NCI-H510A treated with DMSO at 0.1 percent for 48 hours (cell line): ENCODE measurements around the gene BCO2.
"Not testable (repeated sequence)": the region's sequence is repeated elsewhere in the genome, so short reads cannot be mapped to it uniquely, and the experiment has no call there.

Source experiments
- DNase-seq: peaks from one replicate; lab custom pipeline; 2025; lab: John Stamatoyannopoulos, UW

The BCO2 gene

GRCh38 chr11:112174789-112175598 lies at the start of gene BCO2:
Gene BCO2, plus strand, starts transcription at chr11:112175512. Its CDS starts 90 bp downstream, at chr11:112175602.
- DNase-seq: peak; percentile 29

DNA sequence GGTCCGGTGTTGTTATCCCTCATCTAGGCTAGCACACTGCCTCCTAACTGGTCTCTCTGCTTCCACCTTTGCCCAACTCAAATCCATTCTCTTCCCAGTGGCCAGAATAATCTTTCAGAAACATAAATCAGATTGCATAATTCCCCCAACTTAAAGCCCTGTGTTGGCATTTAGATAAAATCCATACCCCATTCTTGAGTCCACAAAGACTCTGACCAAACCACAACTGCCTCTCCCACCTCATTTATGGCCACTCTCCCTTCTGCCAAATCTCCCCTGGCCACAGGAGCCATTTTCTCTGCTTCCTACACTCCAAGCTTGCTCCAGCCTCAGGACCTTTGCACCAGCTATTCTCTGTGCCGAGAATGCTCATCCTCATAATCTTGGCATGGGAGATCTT lies 48.3 kb upstream of the BCO2 start:
- no peak for DNase-seq

- DNase-seq: peak; percentile 22
These were observed 46.7 kb upstream of the BCO2 start for GRCh38 chr11:112128483-112129121.

GRCh38 chr11:112129656-112130055 lies 45.7 kb upstream of the BCO2 start:
- no peak for DNase-seq

DNA sequence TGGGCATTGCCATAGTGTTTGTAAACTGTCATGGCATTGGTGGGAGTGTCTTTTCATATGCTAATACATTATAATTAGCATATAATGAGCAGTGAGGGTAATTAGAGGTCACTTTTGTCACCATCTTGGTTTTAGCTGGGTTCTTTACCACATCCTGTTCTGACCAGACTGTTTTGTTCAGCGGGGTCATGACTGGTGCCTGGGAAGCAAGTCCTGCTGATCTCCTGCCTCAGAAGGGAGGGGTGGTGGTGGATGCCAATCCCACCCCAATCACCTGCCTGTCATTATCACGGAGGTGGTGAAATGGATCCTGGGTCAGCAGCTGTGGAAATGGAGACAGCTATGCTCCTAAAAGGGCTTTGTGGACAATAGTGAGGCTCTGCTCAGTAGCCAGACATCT lies 42.6 kb upstream of the BCO2 start:
- no peak for DNase-seq

- DNase-seq: no peak
These were observed 40.8 kb upstream of the BCO2 start for GRCh38 chr11:112134473-112134872.

DNA sequence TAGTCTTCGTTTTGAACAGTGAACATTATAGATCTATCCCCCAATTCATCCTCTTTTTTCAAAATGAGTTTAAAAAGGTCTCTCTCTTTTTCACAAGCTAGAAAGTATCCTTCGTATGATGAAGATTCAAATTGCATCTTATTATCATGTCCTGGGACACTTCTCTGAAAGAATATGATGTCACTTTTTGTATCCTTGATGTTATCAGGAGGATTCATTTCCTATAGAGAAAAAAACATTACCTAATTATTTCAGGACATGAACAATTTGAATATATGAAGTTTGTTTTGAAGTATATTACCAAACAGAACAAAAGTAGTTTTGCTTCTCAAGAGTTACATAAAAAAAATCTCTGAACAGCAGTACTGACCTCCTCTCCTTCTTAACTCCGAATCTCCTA lies 31.7 kb upstream of the BCO2 start:
- DNase-seq: no peak

DNA sequence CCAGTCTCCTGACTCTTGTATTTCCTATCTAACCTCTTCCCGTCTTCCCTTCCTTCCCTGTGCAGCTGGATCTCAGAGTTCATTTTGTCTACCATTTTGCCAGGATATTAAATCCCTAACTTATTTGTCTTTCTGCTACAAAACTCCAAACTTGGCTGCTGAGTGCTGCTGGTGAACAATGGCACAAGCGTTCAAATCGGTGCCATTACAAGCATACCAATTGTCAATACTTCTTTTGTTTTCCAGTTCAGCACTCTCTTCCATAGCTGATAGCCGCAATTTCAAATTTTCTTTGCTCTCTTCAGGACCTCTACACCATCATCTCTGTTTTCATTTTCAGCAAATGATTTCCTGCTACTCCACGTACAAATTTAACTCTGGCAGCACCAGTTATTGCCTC lies 24.8 kb upstream of the BCO2 start:
- DNase-seq: no peak

- no peak for DNase-seq
These were observed 19.0 kb upstream of the BCO2 start for GRCh38 chr11:112156153-112156955.

- DNase-seq: no peak
These were observed 18.2 kb upstream of the BCO2 start for GRCh38 chr11:112156956-112157766.

GRCh38 chr11:112159098-112160065 lies 15.9 kb upstream of the BCO2 start:
- no peak for DNase-seq

DNA sequence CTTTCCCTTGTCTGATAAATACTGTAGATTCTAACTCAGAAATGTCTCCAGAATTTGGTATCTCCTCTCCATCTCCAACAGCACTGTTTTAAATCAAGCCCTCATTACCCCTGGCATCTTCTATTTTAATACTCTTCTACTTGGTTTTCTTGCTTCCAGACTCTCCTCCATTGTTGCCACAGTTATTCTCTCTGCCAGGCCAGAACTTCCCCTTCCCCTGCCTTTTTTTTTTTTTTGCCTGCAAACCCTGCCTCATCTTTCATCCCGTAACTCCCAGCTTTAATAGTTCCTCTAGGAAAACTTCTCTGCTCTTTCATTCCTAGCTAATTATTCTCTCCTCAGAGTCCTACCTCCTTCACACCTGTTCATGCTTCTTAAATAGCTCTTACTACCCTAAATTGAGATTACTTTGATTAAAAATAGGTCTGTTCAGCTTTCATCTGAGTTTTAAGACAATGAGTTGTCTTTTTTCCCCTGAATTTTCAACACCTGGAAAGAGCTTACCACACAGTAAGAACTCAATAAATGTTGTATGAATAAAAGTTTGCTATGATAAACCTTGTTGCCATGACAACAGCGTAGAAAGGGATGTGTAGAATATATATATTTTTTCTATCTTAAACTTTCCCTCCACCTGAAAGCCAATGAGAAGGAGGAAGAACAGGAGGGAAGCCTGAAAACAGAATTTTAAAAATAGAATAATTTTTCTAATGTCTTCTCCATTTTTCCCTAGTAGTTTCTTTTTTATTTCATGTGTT lies 15.0 kb upstream of the BCO2 start:
- no peak for DNase-seq

DNA sequence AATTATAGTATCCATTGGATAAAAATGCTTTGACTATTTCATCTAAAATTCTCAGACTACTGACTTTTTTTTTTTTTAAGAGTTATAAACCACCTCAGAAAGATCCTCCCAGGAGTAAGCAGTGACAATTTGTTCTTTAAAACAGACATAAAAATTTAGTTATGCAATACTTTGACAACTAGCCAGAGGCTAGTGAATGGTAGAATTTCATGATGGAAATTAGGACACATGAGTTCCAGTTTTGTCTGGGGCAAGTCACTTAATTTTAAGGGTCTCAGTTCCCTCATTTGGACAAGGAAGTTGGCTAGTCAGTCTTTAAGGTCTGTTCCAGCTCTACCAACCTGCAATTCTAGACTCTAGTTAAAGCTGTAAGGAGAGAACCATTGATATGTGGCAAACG lies 14.3 kb upstream of the BCO2 start:
- DNase-seq: no peak

GRCh38 chr11:112162200-112162599 lies 13.1 kb upstream of the BCO2 start:
- DNase-seq: not testable (repeated sequence)

- no peak for DNase-seq
These were observed 12.4 kb upstream of the BCO2 start for GRCh38 chr11:112162761-112163546.

GRCh38 chr11:112163875-112164685 lies 11.2 kb upstream of the BCO2 start, which contains the start of gene IL18:
Gene IL18, minus strand, starts transcription at chr11:112164094. Its CDS starts 9,041 bp downstream, at chr11:112155053.
- DNase-seq: no peak

DNA sequence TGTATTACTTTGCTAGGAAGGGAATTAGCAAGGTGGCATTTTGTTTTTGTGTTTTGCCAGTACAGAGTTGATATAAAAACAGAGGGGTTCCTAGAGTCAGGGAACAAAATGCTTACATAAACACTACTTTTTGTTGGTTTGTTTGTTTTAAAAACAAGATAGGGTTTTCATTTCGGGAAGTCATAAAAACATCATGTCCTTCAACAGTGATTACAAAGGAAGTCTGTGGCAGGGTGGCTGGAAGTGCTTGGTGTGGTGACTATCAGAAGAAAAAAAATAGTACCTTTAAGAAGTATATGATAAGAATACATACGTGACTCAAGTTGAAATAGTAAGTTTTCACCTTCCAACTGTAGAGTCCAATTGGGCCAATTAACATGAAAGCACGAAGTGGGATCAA lies 10.3 kb upstream of the BCO2 start:
- no peak for DNase-seq

- no peak for DNase-seq
These were observed 8.8 kb upstream of the BCO2 start for GRCh38 chr11:112166562-112166961.
